Right lobe of liver (tissue), 5 donors: Measurements from ENCODE around the gene MAGEA2B. TPM values are rescaled to one million over a fixed set of nuclear protein-coding genes. Genes with fewer than 3 reads are reported as not detected.

Source experiments
- total RNA-seq, 6 experiments: library from RNA; depleted of rRNA in 2 of 6; stranded (reverse); fragments of >200 nt in 2 of 6; fragmentation: NEBNext Ultra II Directional in 3 of 6; extraction: Animal tissue kit (Norgen Biotek cat#: 25700) in 3 of 6; gene quantifications; one replicate each; pipeline versions ENCODE4 v1.1.0 to v1.2.4, GENCODE V29; 2016 to 2023
- donor health status: DM: no; HTN: no; CAD: no.
- donor health status: DM: no; HTN: no; CAD: no.
- donor health status: DM: no; HTN: yes; CAD: no.
- donor health status: DM: no; HTN: yes; CAD: no.

Gene MAGEA2B
- total RNA-seq, 6 experiments from 2014 or later = not detected

Other genes with a start within 250 kb of the MAGEA2B start
- gene GABRQ, start 76.7 kb upstream of the MAGEA2B start, total RNA-seq = not detected
- gene MAGEA3, start 15.8 kb upstream of the MAGEA2B start, total RNA-seq = not detected
- gene CSAG2, start 5.4 kb upstream of the MAGEA2B start, total RNA-seq = not detected
- gene CSAG1, start 19.1 kb downstream of the MAGEA2B start, total RNA-seq = not detected
- gene MAGEA12, start 19.1 kb downstream of the MAGEA2B start, total RNA-seq = not detected
- not detected for gene MAGEA2, start 39.2 kb downstream of the MAGEA2B start, total RNA-seq
- gene CSAG3, start 44.6 kb downstream of the MAGEA2B start, total RNA-seq = not detected
- not detected for gene MAGEA6, start 55.1 kb downstream of the MAGEA2B start, total RNA-seq
- gene CETN2, start 116.1 kb downstream of the MAGEA2B start, total RNA-seq = 10 to 100 TPM in 5 of 6 experiments, 1 to 10 TPM in 1; 8.4 to 11.4 (median 10.9) TPM
- 10 to 100 TPM; 16.1 to 38.2 (median 20.9) TPM for gene NSDHL, start 116.4 kb downstream of the MAGEA2B start, total RNA-seq
- gene ZNF185, start 183.4 kb downstream of the MAGEA2B start, total RNA-seq = 1 to 10 TPM in 1 of 6 experiments, under 1 TPM in 5; 0.61 to 1.7 (median 0.83) TPM